Activated naive CD4-positive, alpha-beta T cell treated with anti-CD3 and anti-CD28 coated beads, Interleukin-2, amount 50 U/mL, for 24 hours (primary cell): ENCODE measurements around the gene MRPL39.
"Not testable (repeated sequence)": the region's sequence is repeated elsewhere in the genome, so short reads cannot be mapped to it uniquely, and the experiment has no call there.

Source experiments
- H3K27ac Mint-ChIP-seq: one replicate; pipeline ENCODE4 v1.8.0; 2021; ENCODE audit warnings: mild to moderate bottlenecking, mixed read lengths
- H3K27me3 Mint-ChIP-seq: one replicate; pipeline ENCODE4 v1.8.0; 2021; ENCODE audit warnings: mixed read lengths
- H3K36me3 Mint-ChIP-seq: one replicate; pipeline ENCODE4 v1.8.0; 2021; ENCODE audit warnings: mixed read lengths
- H3K4me1 Mint-ChIP-seq: one replicate; pipeline ENCODE4 v1.8.0; 2021; ENCODE audit warnings: mixed read lengths
- H3K4me3 Mint-ChIP-seq: one replicate; pipeline ENCODE4 v1.8.0; 2021; ENCODE audit warnings: mild to moderate bottlenecking, mixed read lengths
- H3K9me3 Mint-ChIP-seq: one replicate; pipeline ENCODE4 v1.8.0; 2021; ENCODE audit warnings: mixed read lengths

Gene MRPL39

GRCh38 chr21:25626757-25627156, 19.5 kb upstream of the MRPL39 start:
- Mint-ChIP-seq H3K4me1 (no peaks in the 10 kb centered on the region), H3K27ac (no peak overlapping the region), H3K9me3 (no peaks in the 10 kb centered on the region)

GRCh38 chr21:25625776-25626555, 18.7 kb upstream of the MRPL39 start:
- not testable (repeated sequence) for H3K27ac Mint-ChIP-seq, H3K27me3 Mint-ChIP-seq, H3K4me1 Mint-ChIP-seq, H3K9me3 Mint-ChIP-seq, H3K36me3 Mint-ChIP-seq, H3K4me3 Mint-ChIP-seq

More at GRCh38 chr21:25626757-25627156, 19.5 kb upstream of the MRPL39 start:
- Mint-ChIP-seq H3K36me3 (no peaks in the 10 kb centered on the region), H3K27me3 (no peaks in the 10 kb centered on the region), H3K4me3 (no peak overlapping the region)

- Mint-ChIP-seq H3K4me3 (no peak overlapping the region), H3K9me3 (no peaks in the 10 kb centered on the region), H3K36me3 (no peaks in the 10 kb centered on the region), H3K4me1 (no peaks in the 10 kb centered on the region), H3K27me3 (no peaks in the 10 kb centered on the region), H3K27ac (no peak overlapping the region)
Observed at GRCh38 chr21:25625036-25625435, 17.8 kb upstream of the MRPL39 start.

GRCh38 chr21:25624511-25624910, 17.2 kb upstream of the MRPL39 start:
- no peak overlapping the region for H3K4me3 Mint-ChIP-seq
- no peaks in the 10 kb centered on the region for H3K4me1 Mint-ChIP-seq
- no peak overlapping the region for H3K27ac Mint-ChIP-seq
- no peaks in the 10 kb centered on the region for H3K27me3 Mint-ChIP-seq
- H3K9me3 Mint-ChIP-seq: no peaks in the 10 kb centered on the region
- no peaks in the 10 kb centered on the region for H3K36me3 Mint-ChIP-seq

- H3K9me3 Mint-ChIP-seq: no peaks in the 10 kb centered on the region
- H3K4me3 Mint-ChIP-seq: no peak overlapping the region
- H3K27me3 Mint-ChIP-seq: no peaks in the 10 kb centered on the region
- H3K36me3 Mint-ChIP-seq: no peaks in the 10 kb centered on the region
- no peaks in the 10 kb centered on the region for H3K4me1 Mint-ChIP-seq
- no peak overlapping the region for H3K27ac Mint-ChIP-seq
Observed at GRCh38 chr21:25619198-25619597, 11.9 kb upstream of the MRPL39 start.

GRCh38 chr21:25615880-25616279, 8.6 kb upstream of the MRPL39 start:
- Mint-ChIP-seq H3K4me3 (no peak overlapping the region), H3K9me3 (no peaks in the 10 kb centered on the region), H3K27ac (no peak overlapping the region), H3K4me1 (no peaks in the 10 kb centered on the region), H3K36me3 (no peaks in the 10 kb centered on the region), H3K27me3 (no peaks in the 10 kb centered on the region)

GRCh38 chr21:25614441-25614840, 7.2 kb upstream of the MRPL39 start:
- no peaks in the 10 kb centered on the region for H3K9me3 Mint-ChIP-seq
- H3K27me3 Mint-ChIP-seq: no peaks in the 10 kb centered on the region

GRCh38 chr21:25608044-25608737, 910 bp upstream of the MRPL39 start:
- peaks cover 6% of the 10 kb centered on the region for H3K36me3 Mint-ChIP-seq
- H3K27me3 Mint-ChIP-seq: no peaks in the 10 kb centered on the region
- peak overlapping the region; percentile 78 for H3K27ac Mint-ChIP-seq
- H3K9me3 Mint-ChIP-seq: no peaks in the 10 kb centered on the region
- H3K4me1 Mint-ChIP-seq: peaks cover 42% of the 10 kb centered on the region
- peak overlapping the region; percentile 98 for H3K4me3 Mint-ChIP-seq

More at GRCh38 chr21:25614441-25614840, 7.2 kb upstream of the MRPL39 start:
- H3K36me3 Mint-ChIP-seq: no peaks in the 10 kb centered on the region
- H3K4me3 Mint-ChIP-seq: no peak overlapping the region
- H3K27ac Mint-ChIP-seq: no peak overlapping the region
- no peaks in the 10 kb centered on the region for H3K4me1 Mint-ChIP-seq

- Mint-ChIP-seq H3K27me3 (no peaks in the 10 kb centered on the region), H3K27ac (peak overlapping the region; percentile 8), H3K36me3 (peaks cover 59% of the 10 kb centered on the region), H3K9me3 (no peaks in the 10 kb centered on the region), H3K4me1 (peaks cover 51% of the 10 kb centered on the region), H3K4me3 (no peak overlapping the region)
Observed at GRCh38 chr21:25589887-25590286, 17.4 kb downstream of the MRPL39 start.

- H3K36me3 Mint-ChIP-seq: peaks cover 49% of the 10 kb centered on the region
- no peaks in the 10 kb centered on the region for H3K27me3 Mint-ChIP-seq
- H3K9me3 Mint-ChIP-seq: no peaks in the 10 kb centered on the region
- peaks cover 70% of the 10 kb centered on the region for H3K4me1 Mint-ChIP-seq
- peak overlapping the region; percentile 31 for H3K27ac Mint-ChIP-seq
- H3K4me3 Mint-ChIP-seq: no peak overlapping the region
Observed at GRCh38 chr21:25586791-25587190, 20.5 kb downstream of the MRPL39 start.

GRCh38 chr21:25586326-25586725, 21.0 kb downstream of the MRPL39 start:
- no peaks in the 10 kb centered on the region for H3K9me3 Mint-ChIP-seq
- peaks cover 45% of the 10 kb centered on the region for H3K36me3 Mint-ChIP-seq
- peak overlapping the region; percentile 31 for H3K27ac Mint-ChIP-seq
- no peaks in the 10 kb centered on the region for H3K27me3 Mint-ChIP-seq
- H3K4me3 Mint-ChIP-seq: no peak overlapping the region
- peaks cover 66% of the 10 kb centered on the region for H3K4me1 Mint-ChIP-seq

GRCh38 chr21:25584833-25585676, 22.2 kb downstream of the MRPL39 start:
- H3K36me3 Mint-ChIP-seq: peaks cover 37% of the 10 kb centered on the region
- H3K4me1 Mint-ChIP-seq: peaks cover 53% of the 10 kb centered on the region
- H3K9me3 Mint-ChIP-seq: no peaks in the 10 kb centered on the region
- no peaks in the 10 kb centered on the region for H3K27me3 Mint-ChIP-seq
- H3K27ac Mint-ChIP-seq: peak overlapping the region; percentile 43
- no peak overlapping the region for H3K4me3 Mint-ChIP-seq

- H3K36me3 Mint-ChIP-seq: peaks cover 28% of the 10 kb centered on the region
Observed at GRCh38 chr21:25583370-25584130, 23.7 kb downstream of the MRPL39 start.

GRCh38 chr21:25582888-25583287, 24.4 kb downstream of the MRPL39 start:
- Mint-ChIP-seq H3K27ac (peak overlapping the region; percentile 90), H3K36me3 (peaks cover 27% of the 10 kb centered on the region), H3K4me1 (peaks cover 47% of the 10 kb centered on the region), H3K4me3 (no peak overlapping the region), H3K9me3 (no peaks in the 10 kb centered on the region), H3K27me3 (no peaks in the 10 kb centered on the region)

More at GRCh38 chr21:25583370-25584130, 23.7 kb downstream of the MRPL39 start:
- Mint-ChIP-seq H3K4me1 (peaks cover 47% of the 10 kb centered on the region), H3K27me3 (no peaks in the 10 kb centered on the region), H3K27ac (peak overlapping the region; percentile 90), H3K9me3 (no peaks in the 10 kb centered on the region), H3K4me3 (peak overlapping the region; percentile 26)
